NCI-H1417 (cell line): ENCODE data around the gene TRIP6.
"Not testable (repeated sequence)": the region's sequence is repeated elsewhere in the genome, so short reads cannot be mapped to it uniquely, and the experiment has no call there.

Experiments
- DNase-seq, 3 experiments: peaks; one replicate each; lab custom pipeline; 2025; lab: John Stamatoyannopoulos, UW

The TRIP6 gene

DNA sequence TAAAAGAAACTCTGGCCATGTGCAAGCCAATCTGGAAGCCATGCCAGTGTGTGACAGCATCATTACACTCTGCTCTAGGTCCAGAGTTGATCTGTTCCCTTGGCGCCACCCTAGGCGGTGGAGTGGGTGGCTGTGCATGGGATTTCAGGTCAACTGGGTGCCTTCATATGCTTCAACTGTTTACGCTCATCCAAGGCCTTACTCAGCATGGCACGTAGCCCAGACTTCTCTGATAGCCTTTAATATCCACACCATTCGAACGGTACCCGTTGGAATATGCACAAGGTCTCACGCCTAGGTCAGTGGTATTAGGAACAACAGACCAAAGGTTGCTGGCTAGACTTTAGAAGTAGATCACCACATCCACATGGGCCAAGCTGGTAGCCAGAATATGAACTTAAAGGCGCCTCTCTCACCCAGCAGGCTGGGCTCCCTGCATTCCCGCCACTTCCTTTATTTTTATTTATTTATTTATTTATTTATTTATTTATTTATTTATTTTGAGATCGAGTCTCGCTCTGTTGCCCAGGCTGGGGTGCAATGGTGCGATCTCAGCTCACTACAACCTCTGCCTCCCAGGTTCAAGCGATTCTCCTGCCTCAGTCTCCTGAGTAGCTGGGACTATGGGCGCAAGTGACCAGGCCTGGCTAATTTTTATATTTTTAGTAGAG is 47.2 kb downstream of the TRIP6 start:
- DNase-seq: no peak

DNA sequence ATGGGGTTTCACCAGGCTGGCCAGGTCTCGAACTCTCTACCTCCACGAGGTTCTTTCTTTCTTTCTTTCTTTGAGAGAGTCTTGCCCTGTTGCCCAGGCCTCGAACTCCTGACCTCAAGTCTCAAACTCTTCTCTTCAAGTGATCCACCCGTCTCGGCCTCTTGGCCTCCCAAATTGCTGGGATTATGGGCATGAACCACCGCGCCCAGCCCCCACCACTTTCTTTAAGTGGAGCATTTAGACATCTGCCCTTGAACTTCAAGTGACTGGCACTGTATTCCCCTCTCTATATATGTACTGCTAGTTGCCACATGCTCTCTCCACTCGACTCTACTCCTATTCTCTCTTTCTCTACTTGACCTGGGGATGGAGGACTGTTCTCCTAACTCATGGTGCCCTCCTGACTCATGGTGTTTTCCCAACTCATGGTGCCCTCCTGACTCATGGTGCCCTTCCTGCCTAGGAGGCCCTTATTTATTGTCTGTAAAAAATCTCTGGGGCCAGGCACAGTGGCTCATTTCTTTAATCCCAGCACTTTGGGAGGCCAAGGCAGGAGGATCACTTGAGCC is 47.8 kb downstream of the TRIP6 start:
- DNase-seq: no peak

- DNase-seq: not testable (repeated sequence)
Measured at GRCh38 chr7:100919335-100919734, 52.1 kb downstream of the TRIP6 start.

GRCh38 chr7:100919779-100920437 is 52.7 kb downstream of the TRIP6 start:
- DNase-seq: not testable (repeated sequence)

DNA sequence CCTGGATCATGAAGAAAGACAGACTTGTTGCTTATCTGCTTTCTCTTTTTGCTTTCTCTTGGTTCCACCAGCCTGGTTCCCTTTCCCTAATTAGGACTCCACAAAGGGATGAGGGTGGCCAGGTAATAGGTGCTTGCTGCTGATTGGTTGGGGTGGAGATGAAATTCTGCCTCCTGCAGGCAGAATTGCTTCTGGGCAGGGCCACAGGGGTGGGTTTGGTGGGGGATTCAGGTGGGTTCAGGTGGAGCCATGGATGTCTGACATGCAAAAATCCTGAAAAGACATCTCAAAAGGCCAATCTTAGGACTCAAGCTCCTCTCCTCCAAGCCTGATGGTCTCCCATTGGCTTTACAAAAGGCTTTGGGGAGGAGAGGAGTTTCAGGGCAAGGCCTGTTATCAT is 53.9 kb downstream of the TRIP6 start:
- no peak for DNase-seq
